HS-27A (cell line): ENCODE data around the gene NCOA1.
"Not testable (repeated sequence)": the region's sequence is repeated elsewhere in the genome, so short reads cannot be mapped to it uniquely, and the experiment has no call there.

Experiments
- DNase-seq: peaks from one replicate; pipeline ENCODE4 v3.0.0-alpha.2; 2012; ENCODE audit warnings: low read depth, missing footprints

Gene NCOA1

GRCh38 chr2:24474053-24474452, 17.0 kb upstream of the NCOA1 start:
- no peak for DNase-seq

GRCh38 chr2:24477229-24477628, 13.8 kb upstream of the NCOA1 start:
- DNase-seq = no peak

- DNase-seq = no peak
Observed at GRCh38 chr2:24478243-24478642, 12.8 kb upstream of the NCOA1 start.

- DNase-seq = no peak
Observed at GRCh38 chr2:24480245-24480644, 10.8 kb upstream of the NCOA1 start.

GRCh38 chr2:24482251-24482971, 8.6 kb upstream of the NCOA1 start:
- no peak for DNase-seq

GRCh38 chr2:24482972-24483300, 8.1 kb upstream of the NCOA1 start:
- DNase-seq = no peak

- not testable (repeated sequence) for DNase-seq
Observed at GRCh38 chr2:24484677-24485076, 6.4 kb upstream of the NCOA1 start.

- no peak for DNase-seq
Observed at GRCh38 chr2:24485197-24485596, 5.9 kb upstream of the NCOA1 start.

GRCh38 chr2:24486636-24487205, 4.3 kb upstream of the NCOA1 start:
- DNase-seq = no peak

GRCh38 chr2:24489465-24490180, 1.4 kb upstream of the NCOA1 start:
- no peak for DNase-seq

GRCh38 chr2:24490181-24490689, 819 bp upstream of the NCOA1 start:
- peak; percentile 24 for DNase-seq

GRCh38 chr2:24491542-24492420, 727 bp downstream of the NCOA1 start:
- no peak for DNase-seq

- DNase-seq = no peak
Observed at GRCh38 chr2:24492421-24493279, 1.6 kb downstream of the NCOA1 start.

GRCh38 chr2:24493713-24494112, 2.7 kb downstream of the NCOA1 start:
- no peak for DNase-seq

- DNase-seq = no peak
Observed at GRCh38 chr2:24494410-24494809, 3.4 kb downstream of the NCOA1 start.

GRCh38 chr2:24495451-24495850, 4.4 kb downstream of the NCOA1 start:
- no peak for DNase-seq

- DNase-seq = no peak
Observed at GRCh38 chr2:24496959-24497358, 5.9 kb downstream of the NCOA1 start.

- no peak for DNase-seq
Observed at GRCh38 chr2:24497685-24498084, 6.6 kb downstream of the NCOA1 start.

- no peak for DNase-seq
Observed at GRCh38 chr2:24498121-24498520, 7.1 kb downstream of the NCOA1 start.

- no peak for DNase-seq
Observed at GRCh38 chr2:24501813-24502212, 10.8 kb downstream of the NCOA1 start.

GRCh38 chr2:24505534-24506275, 14.7 kb downstream of the NCOA1 start:
- DNase-seq = no peak
